Activated naive CD4-positive, alpha-beta T cell treated with anti-CD3 and anti-CD28 coated beads, Interleukin-2, amount 10 ng/mL, durations not matched to agents 7 days and 5 days (primary cell): ENCODE data around the gene SST.
"Not testable (repeated sequence)": the region's sequence is repeated elsewhere in the genome, so short reads cannot be mapped to it uniquely, and the experiment has no call there.

ENCODE experiments used
- CTCF ChIA-PET: fragments of 350-600 bp; sonication (Branson Sonifier 250); formaldehyde crosslinking; loops from one replicate; lab custom pipeline; 2021; ENCODE audit warnings: antibody characterized with exemption; lab: Charles Lee
- DNase-seq: peaks from one replicate; pipeline ENCODE4 v3.0.0-alpha.2; 2020
- H3K27ac Mint-ChIP-seq: one replicate; pipeline ENCODE4 v1.8.0; 2021; ENCODE audit warnings: mild to moderate bottlenecking, moderate library complexity, mixed read lengths
- H3K27me3 Mint-ChIP-seq: one replicate; pipeline ENCODE4 v1.8.0; 2021; ENCODE audit warnings: mild to moderate bottlenecking, mixed read lengths
- H3K36me3 Mint-ChIP-seq: one replicate; pipeline ENCODE4 v1.8.0; 2021; ENCODE audit warnings: mixed read lengths
- H3K4me1 Mint-ChIP-seq: one replicate; pipeline ENCODE4 v1.8.0; 2021; ENCODE audit warnings: mixed read lengths
- H3K4me3 Mint-ChIP-seq: one replicate; pipeline ENCODE4 v1.8.0; 2021; ENCODE audit warnings: mild to moderate bottlenecking, moderate library complexity, mixed read lengths
- H3K9me3 Mint-ChIP-seq: one replicate; pipeline ENCODE4 v1.8.0; 2021; ENCODE audit warnings: mixed read lengths

Gene SST

GRCh38 chr3:187677604-187678003, 7.4 kb upstream of the SST start:
- Mint-ChIP-seq H3K9me3 (no peaks in the 10 kb centered on the region), H3K27me3 (peaks cover 29% of the 10 kb centered on the region), H3K4me3 (no peak overlapping the region), H3K4me1 (no peaks in the 10 kb centered on the region), H3K27ac (no peak overlapping the region), H3K36me3 (no peaks in the 10 kb centered on the region)
- CTCF ChIA-PET, result interaction anchor here (1.4 to 10.5 kb wide), 4 partner anchors 10 to 457 kb away, joined by 3 to 394 read pairs (median 44); no protein-coding TSS in a partner anchor
- DNase-seq, result no peak

- Mint-ChIP-seq H3K27me3 (peaks cover 55% of the 10 kb centered on the region), H3K36me3 (no peaks in the 10 kb centered on the region), H3K27ac (no peak overlapping the region), H3K9me3 (no peaks in the 10 kb centered on the region), H3K4me3 (no peak overlapping the region), H3K4me1 (no peaks in the 10 kb centered on the region)
- DNase-seq, result no peak
- CTCF ChIA-PET, result interaction anchor here (1.5 to 8.2 kb wide), 2 partner anchors 57 to 355 kb away, joined by 3 to 55 read pairs; no protein-coding TSS in a partner anchor
Observed at GRCh38 chr3:187673012-187673411, 2.8 kb upstream of the SST start.

DNA sequence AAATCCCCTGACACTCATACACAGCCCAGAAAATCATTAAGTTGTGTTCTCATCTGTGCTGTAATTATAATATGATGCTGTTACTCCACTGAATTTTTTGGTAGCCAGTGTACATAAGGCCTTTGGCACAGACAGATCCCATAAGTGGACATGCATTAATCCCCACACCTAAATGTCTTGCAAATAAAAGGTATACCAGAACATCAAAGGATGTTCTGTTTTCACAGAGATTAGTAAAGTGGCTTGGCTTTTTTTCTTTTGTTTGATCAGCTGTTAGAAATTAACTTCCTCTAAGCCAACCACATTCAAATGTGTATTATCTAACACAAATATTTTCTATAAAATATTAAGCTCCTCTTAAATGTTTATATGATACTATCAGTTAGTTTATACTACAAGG, 2.7 kb downstream of the SST start:
- Mint-ChIP-seq H3K27me3 (peaks cover 32% of the 10 kb centered on the region), H3K4me3 (no peak overlapping the region), H3K4me1 (no peaks in the 10 kb centered on the region), H3K9me3 (no peaks in the 10 kb centered on the region), H3K36me3 (no peaks in the 10 kb centered on the region), H3K27ac (no peak overlapping the region)
- no peak for DNase-seq
- CTCF ChIA-PET, result interaction anchor here (0.5 to 8.2 kb wide), 4 partner anchors 9 to 1419 kb away, joined by 3 to 55 read pairs (median 16); no protein-coding TSS in a partner anchor

DNA sequence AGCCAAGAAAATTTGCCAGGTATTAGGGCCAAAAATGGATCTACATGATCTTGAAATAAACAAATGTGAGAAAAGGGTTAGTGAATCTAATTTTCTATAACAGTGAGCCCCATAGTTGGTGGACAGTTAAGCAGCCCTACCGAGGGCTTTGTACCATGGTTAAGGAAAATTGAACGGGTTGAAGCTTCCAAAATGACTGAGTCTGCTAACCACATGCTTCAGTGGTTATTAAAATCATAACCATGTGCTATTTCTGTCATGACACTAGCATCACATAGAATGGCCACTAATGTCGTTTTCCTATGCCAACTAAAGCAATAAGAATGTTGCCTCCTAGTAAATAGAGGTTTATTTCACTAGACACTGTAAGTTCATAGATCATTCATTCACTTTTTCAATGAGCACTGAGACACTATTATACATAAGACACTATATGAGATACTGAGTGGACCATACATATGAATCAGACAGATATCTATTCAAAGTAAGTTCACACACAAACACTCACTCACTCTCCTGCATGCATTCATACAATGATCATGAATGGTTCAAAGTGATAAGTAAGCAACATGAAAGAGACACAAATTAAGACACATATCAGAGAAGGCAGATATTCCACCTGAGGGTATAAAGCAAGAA, 4.3 kb downstream of the SST start:
- Mint-ChIP-seq H3K9me3 (no peaks in the 10 kb centered on the region), H3K4me1 (no peaks in the 10 kb centered on the region), H3K27me3 (peaks cover 21% of the 10 kb centered on the region), H3K36me3 (no peaks in the 10 kb centered on the region), H3K27ac (no peak overlapping the region), H3K4me3 (no peak overlapping the region)
- no peak for DNase-seq
- CTCF ChIA-PET, result interaction anchor here (1.4 kb wide), 1 partner anchor 346 kb away, joined by 3 read pairs; no protein-coding TSS in a partner anchor

DNA sequence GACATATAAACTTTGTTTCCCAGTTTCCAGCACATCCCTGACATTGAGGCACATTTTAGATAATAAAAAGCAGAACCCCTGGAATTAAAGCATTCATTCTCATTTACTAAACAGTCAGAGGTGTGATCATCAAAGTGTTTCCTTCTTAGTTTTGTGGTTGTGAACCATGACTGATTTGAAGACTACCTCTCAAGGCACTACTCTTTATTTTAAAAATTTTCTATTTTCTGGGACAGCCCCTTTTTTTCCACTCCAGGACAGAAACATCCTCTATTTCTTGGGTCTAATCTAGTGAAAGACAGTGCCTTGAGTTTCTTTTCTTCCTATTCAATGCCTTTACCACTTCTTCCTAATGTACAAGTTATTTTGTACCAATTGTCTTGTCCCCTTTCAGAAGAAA, 5.2 kb downstream of the SST start:
- Mint-ChIP-seq H3K36me3 (no peaks in the 10 kb centered on the region), H3K27ac (no peak overlapping the region), H3K27me3 (peaks cover 13% of the 10 kb centered on the region), H3K4me1 (no peaks in the 10 kb centered on the region), H3K4me3 (no peak overlapping the region), H3K9me3 (no peaks in the 10 kb centered on the region)
- CTCF ChIA-PET, result interaction anchor here (0.6 to 1.4 kb wide), 2 partner anchors 32 to 345 kb away, joined by 3 to 4 read pairs; no protein-coding TSS in a partner anchor
- no peak for DNase-seq

DNA sequence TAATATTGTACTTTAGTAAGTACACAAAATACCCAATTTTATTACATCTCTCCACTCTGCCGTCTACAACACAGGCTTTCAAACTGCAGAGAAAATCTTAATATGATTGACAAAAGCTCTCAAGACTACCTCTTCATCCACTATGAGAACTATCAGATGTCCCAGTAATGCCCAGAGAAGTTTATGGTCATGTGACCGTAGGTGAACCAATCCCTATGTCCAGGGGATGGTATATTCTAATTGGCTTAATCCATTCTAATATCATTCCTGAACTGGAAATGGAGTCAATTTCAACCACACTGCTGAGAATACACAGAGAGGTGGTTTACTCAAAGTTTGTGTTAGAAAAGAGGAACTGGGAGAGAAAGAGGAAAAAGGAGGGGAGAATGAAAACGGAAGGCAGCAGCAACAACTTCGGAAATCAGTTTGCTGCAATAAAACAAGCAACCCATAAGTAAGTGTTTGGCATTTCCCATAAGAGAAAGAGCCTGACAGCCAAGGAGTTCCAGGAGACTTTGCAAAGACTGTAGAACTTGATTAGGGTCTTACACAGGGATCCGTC, 7.3 kb downstream of the SST start:
- no peaks in the 10 kb centered on the region for H3K27me3 Mint-ChIP-seq
- no peak for DNase-seq
- no peaks in the 10 kb centered on the region for H3K36me3 Mint-ChIP-seq
- H3K9me3 Mint-ChIP-seq, result no peaks in the 10 kb centered on the region
- no peak overlapping the region for H3K27ac Mint-ChIP-seq
- no peak overlapping the region for H3K4me3 Mint-ChIP-seq
- H3K4me1 Mint-ChIP-seq, result no peaks in the 10 kb centered on the region
- CTCF ChIA-PET, result interaction anchor here (2.3 kb wide), 1 partner anchor 16 kb away, joined by 8 read pairs; no protein-coding TSS in a partner anchor

DNA sequence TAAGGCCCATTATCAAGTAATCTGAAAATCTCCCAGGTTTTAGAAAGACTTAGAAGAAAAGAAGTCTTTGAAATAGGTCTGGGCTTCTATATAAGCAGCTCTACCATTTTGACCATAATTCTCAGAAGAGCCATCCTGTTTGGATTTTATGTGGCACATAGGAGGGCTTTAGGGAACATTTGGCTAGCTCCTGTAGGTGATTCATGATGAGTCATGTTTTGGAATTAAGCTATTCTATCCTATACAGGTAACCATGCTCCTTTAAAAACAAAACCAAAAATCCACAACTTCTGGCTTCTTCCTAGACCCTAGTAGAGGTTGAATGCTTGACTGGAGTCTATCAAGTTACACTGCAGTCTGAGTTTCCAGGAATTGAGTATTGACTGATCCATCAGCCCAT, 8.9 kb downstream of the SST start:
- Mint-ChIP-seq H3K4me3 (no peak overlapping the region), H3K36me3 (no peaks in the 10 kb centered on the region), H3K9me3 (no peaks in the 10 kb centered on the region), H3K27ac (no peak overlapping the region), H3K4me1 (no peaks in the 10 kb centered on the region), H3K27me3 (no peaks in the 10 kb centered on the region)
- CTCF ChIA-PET, result interaction anchor here (1.7 to 2.3 kb wide), 2 partner anchors 18 to 342 kb away, joined by 8 to 10 read pairs; no protein-coding TSS in a partner anchor
- no peak for DNase-seq

GRCh38 chr3:187651282-187651681, 18.9 kb downstream of the SST start:
- peaks cover 43% of the 10 kb centered on the region for H3K27me3 Mint-ChIP-seq
- H3K27ac Mint-ChIP-seq, result no peak overlapping the region
- CTCF ChIA-PET, result no interaction called here
- H3K9me3 Mint-ChIP-seq, result no peaks in the 10 kb centered on the region
- DNase-seq, result no peak
- no peak overlapping the region for H3K4me3 Mint-ChIP-seq
- no peaks in the 10 kb centered on the region for H3K36me3 Mint-ChIP-seq
- no peaks in the 10 kb centered on the region for H3K4me1 Mint-ChIP-seq

DNA sequence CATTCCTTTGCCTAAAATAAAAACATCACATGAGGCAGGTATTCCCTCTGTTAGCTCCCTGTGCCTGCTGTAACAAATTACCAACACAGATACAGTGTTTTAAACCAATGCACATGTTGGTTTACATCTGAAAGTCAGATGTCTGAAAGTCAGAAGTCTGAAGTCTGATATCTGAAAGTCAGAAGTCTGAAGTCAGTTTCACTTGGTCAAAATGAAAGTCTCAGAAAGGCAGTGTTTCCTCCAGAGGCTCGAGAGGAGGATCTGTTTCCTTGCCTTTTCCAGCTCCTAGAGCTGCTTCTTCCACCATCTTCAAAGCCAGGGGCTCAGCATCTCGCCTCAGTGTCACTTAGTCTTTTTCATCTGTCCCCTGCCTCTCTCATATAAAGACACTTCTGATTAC, 22.0 kb downstream of the SST start:
- Mint-ChIP-seq H3K27me3 (peaks cover 43% of the 10 kb centered on the region), H3K4me1 (no peaks in the 10 kb centered on the region), H3K9me3 (no peaks in the 10 kb centered on the region), H3K4me3 (no peak overlapping the region), H3K36me3 (no peaks in the 10 kb centered on the region), H3K27ac (no peak overlapping the region)
- no peak for DNase-seq
- CTCF ChIA-PET, result interaction anchor here (1.7 kb wide), 1 partner anchor 329 kb away, joined by 3 read pairs; no protein-coding TSS in a partner anchor

- CTCF ChIA-PET, result interaction anchor here (1.0 to 1.7 kb wide), 2 partner anchors 32 to 327 kb away, joined by 3 read pairs; no protein-coding TSS in a partner anchor
- H3K27me3 Mint-ChIP-seq, result peaks cover 38% of the 10 kb centered on the region
- H3K4me1 Mint-ChIP-seq, result no peaks in the 10 kb centered on the region
- H3K9me3 Mint-ChIP-seq, result no peaks in the 10 kb centered on the region
- H3K4me3 Mint-ChIP-seq, result no peak overlapping the region
- H3K27ac Mint-ChIP-seq, result no peak overlapping the region
- no peaks in the 10 kb centered on the region for H3K36me3 Mint-ChIP-seq
- DNase-seq, result no peak
Observed at GRCh38 chr3:187646906-187647660, 23.1 kb downstream of the SST start.

- H3K27ac Mint-ChIP-seq, H3K4me3 Mint-ChIP-seq, H3K36me3 Mint-ChIP-seq, CTCF ChIA-PET, DNase-seq, H3K4me1 Mint-ChIP-seq, H3K9me3 Mint-ChIP-seq: not testable (repeated sequence)
- H3K27me3 Mint-ChIP-seq, result peaks cover 31% of the 10 kb centered on the region
Observed at GRCh38 chr3:187645379-187645778, 24.8 kb downstream of the SST start.

- CTCF ChIA-PET, result interaction anchor here (1.2 to 1.3 kb wide), 2 partner anchors 11 to 458 kb away, joined by 3 read pairs; no protein-coding TSS in a partner anchor
- Mint-ChIP-seq H3K9me3 (no peaks in the 10 kb centered on the region), H3K4me3 (no peak overlapping the region), H3K4me1 (no peaks in the 10 kb centered on the region), H3K27me3 (peaks cover 21% of the 10 kb centered on the region), H3K36me3 (no peaks in the 10 kb centered on the region), H3K27ac (no peak overlapping the region)
- DNase-seq, result no peak
Observed at GRCh38 chr3:187642861-187643260, 27.3 kb downstream of the SST start.

- CTCF ChIA-PET, result interaction anchor here (0.8 to 1.5 kb wide), 2 partner anchors 38 to 322 kb away, joined by 4 to 5 read pairs; no protein-coding TSS in a partner anchor
- Mint-ChIP-seq H3K36me3 (no peaks in the 10 kb centered on the region), H3K4me3 (no peak overlapping the region), H3K27me3 (peaks cover 11% of the 10 kb centered on the region), H3K9me3 (no peaks in the 10 kb centered on the region), H3K4me1 (no peaks in the 10 kb centered on the region), H3K27ac (no peak overlapping the region)
- DNase-seq, result no peak
Observed at GRCh38 chr3:187641320-187642016, 28.7 kb downstream of the SST start.
